GM13977 (cell line): ENCODE data around the gene SFXN2.

Experiments
- DNase-seq: peaks from one replicate; pipeline ENCODE4 v3.0.0; 2012; ENCODE audit warnings: low spot score
- in situ Hi-C: fragments of 300-500 bp; cut with MboI; formaldehyde crosslinking; loops from one replicate; pipeline ENCODE4 v1.12.0; 2022; ENCODE audit warnings: low sequenced_read_pairs, low pct_unique_long_range_greater_than_20kb, mixed read lengths, inconsistent platforms; ENCODE audit not compliant: unreplicated experiment
- TF ChIP-seq, protein P1 (sequence below): IDR thresholded peaks from 2 replicates; pipeline ENCODE4 v1.5.1; 2012; ENCODE audit warnings: mild to moderate bottlenecking, control low read depth; ENCODE audit not compliant: insufficient read depth; ENCODE audit errors: extremely low read depth, missing control alignments

SFXN2 gene

DNA sequence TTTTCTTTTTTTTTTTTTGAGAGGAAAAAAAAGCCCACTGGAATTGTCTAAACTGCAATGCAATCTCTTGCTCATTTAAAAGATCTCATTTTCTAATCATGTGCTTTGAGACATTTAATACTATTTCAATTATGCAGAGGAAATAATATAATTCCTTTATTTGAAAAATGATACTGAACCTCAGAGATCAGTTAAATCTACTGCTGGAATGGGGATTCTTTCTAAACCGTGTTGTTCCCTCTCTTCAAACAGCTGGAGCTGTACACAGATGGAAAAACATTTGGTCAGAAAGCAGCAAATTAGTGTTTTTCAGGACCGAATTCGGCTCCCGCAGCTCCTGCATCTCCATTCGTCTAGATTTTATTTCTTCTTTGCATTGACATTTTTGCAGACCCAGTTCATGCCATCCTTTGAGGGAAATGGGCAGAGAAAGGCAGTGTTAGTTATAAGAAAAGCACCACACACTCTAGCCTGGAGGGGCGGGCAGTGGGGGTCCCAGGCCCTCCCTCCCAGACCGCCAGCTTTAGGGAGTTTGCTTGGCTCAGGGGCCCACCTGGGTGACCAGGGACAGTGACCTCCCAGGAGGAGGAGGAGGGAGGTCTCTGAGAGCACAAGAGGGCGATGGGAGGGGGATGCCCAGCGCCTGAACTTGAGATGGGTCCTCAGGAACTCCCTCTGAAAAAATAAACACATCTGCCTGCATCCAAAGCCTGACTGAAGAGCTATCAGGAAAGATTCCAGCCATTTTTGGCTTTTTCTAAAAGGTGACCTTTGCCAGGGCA, 37.7 kb upstream of the SFXN2 start:
- DNase-seq: peak; percentile 3
- in situ Hi-C loops: no loop called here
- TF ChIP-seq, protein P1, sequence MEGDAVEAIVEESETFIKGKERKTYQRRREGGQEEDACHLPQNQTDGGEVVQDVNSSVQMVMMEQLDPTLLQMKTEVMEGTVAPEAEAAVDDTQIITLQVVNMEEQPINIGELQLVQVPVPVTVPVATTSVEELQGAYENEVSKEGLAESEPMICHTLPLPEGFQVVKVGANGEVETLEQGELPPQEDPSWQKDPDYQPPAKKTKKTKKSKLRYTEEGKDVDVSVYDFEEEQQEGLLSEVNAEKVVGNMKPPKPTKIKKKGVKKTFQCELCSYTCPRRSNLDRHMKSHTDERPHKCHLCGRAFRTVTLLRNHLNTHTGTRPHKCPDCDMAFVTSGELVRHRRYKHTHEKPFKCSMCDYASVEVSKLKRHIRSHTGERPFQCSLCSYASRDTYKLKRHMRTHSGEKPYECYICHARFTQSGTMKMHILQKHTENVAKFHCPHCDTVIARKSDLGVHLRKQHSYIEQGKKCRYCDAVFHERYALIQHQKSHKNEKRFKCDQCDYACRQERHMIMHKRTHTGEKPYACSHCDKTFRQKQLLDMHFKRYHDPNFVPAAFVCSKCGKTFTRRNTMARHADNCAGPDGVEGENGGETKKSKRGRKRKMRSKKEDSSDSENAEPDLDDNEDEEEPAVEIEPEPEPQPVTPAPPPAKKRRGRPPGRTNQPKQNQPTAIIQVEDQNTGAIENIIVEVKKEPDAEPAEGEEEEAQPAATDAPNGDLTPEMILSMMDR: no peak

DNA sequence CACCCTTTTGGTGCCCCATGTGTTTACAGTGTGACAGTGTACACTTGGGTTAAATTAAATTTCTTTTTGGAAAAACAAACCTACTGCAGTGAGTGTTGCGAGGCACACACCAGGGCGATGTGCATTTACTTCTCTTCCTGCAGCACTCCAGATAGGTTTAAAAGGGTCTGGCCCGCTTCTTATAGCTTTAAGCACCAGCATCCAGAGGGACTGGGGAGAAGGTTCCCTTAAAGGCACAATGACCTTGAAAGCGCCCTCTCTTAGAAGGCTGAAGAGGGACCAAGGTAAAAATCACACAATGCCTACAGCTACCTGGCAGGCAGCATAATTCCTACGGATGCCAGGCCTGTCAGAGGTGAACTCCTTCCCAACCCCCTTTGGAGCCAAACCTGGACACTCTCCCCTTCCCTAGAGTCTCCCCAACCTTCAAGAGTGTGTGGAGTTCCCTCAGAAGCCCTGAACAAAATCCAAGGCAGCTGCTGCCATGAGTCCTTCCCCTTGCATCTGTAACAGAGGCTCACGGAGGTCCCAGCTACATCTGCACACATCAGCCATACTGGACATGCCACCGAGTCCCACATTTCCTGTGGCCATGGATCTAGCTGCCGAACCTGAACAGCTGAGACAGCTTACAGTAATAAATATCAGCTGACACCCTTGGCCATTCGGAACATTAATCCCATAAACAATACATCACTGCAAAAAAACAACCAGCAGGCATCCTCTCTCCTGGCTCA, 36.9 kb upstream of the SFXN2 start:
- peak; percentile 2 for DNase-seq
- TF ChIP-seq, protein P1: no peak
- in situ Hi-C loops: no loop called here

DNA sequence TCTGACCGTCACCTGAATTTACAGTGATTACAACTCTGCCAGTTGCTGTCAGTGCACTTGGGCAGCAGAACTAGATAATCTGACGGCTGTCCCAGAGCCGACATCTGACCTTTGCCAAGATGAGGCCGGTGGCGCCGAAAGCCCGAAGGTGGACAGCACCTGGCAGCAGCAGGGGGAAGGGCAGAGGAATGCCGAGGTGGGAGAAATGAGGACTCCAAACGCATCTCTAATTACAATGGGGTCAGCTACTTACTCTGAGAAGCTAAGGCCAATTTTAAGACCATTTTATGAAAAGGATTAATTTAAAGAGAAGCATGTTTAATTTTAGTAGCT, 36.4 kb upstream of the SFXN2 start:
- in situ Hi-C loops: no loop called here
- peak; percentile 1 for DNase-seq
- TF ChIP-seq, protein P1: no peak

DNA sequence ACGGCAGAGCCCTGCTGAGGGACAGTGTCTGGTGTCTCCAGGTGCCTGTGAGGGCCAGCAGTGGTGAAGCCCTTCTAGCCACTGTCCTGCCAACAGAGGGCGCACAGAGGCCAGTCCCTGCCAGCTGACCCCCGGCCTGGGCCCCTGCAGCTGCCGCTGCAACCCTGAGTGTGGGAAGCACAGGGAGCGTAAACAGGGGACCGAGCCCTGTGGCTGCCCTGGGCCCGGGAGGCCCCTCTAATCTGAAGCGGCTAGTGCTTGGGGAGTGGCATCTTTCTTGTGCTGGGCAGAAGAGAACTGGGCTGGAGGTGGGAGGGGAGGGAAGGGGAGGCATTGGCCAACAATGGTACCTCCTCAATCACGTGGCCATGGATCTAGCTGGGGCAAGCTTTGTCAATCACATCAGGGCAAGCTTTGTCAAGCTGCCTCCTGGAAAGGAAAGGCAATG, 35.6 kb upstream of the SFXN2 start:
- DNase-seq: no peak
- in situ Hi-C loops: no loop called here
- TF ChIP-seq, protein P1: peak; percentile 81

DNA sequence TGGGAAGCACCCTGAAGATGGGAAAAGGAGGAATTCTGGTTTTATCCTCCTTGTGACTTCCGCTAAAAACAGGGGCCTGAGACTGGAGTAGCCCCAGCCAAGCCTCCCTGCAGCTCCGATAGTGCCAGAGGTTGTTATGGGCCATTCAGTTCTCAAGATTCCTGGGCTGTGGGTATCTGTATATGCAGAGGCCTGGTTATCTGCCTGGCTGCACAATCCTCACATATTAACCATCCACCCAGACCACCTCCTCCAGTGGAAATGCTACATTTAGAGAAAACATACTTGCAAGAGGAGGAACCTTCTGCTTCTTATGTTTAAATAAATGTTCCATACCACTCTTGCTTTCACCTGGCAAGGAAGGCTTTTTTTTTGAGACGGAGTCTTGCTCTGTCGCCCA, 34.8 kb upstream of the SFXN2 start:
- no peak for DNase-seq
- TF ChIP-seq, protein P1: no peak
- in situ Hi-C loops: no loop called here

DNA sequence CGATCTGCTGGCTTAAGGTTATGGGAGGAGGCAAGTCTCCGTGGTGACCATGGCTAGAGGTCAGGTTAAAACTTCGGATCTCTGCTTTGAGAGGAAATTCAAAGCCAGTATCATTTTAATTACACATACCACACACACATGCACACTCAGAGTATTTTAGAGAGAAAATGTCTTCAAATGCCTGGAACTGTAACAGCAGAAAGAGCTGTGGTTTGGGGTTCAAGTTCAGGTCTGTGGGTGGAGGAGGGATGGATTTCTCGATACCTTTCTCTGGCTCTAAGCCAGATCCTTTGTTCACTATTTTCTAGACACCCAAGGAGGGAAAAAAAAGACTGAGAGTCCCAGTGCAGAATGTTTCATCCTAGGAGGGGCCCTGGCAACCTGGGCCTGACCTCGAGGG, 32.7 kb upstream of the SFXN2 start:
- in situ Hi-C loops: no loop called here
- DNase-seq: no peak

More for the DNA sequence above, 32.7 kb upstream of the SFXN2 start:
- TF ChIP-seq, protein P1: no peak
